GM19239 (cell line): ENCODE measurements around the gene CYB5RL.
"Not testable (repeated sequence)": the region's sequence is repeated elsewhere in the genome, so short reads cannot be mapped to it uniquely, and the experiment has no call there.

ENCODE experiments used
- DNase-seq: peaks from one replicate; pipeline ENCODE4 v3.0.0; 2011; ENCODE audit warnings: low spot score; ENCODE audit not compliant: insufficient read length
- FAIRE-seq: peaks from 2 replicates; lab custom pipeline; 2011; peaks lifted over from hg19 to GRCh38; lab: Jason Lieb, UNC

CYB5RL gene

DNA sequence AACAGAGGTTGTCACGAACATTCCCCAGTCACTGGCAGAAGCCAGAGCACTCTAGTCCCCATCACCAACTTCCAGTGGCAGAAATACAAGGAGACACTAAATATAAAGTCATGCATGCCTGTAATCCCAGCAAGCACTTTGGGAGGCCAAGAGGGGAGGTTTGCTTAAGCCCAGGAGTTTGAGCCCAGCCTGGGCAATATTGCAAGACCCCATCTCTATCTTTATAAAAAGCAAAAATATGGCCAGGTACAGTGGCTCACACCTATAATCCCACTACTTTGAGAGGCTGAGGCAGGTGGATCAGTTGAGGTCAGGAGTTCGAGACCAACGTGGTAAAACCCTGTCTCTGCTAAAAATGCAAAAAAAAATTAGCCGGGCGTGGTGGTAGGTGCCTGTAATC, 6.4 kb downstream of the CYB5RL start:
- FAIRE-seq = no peak

DNA sequence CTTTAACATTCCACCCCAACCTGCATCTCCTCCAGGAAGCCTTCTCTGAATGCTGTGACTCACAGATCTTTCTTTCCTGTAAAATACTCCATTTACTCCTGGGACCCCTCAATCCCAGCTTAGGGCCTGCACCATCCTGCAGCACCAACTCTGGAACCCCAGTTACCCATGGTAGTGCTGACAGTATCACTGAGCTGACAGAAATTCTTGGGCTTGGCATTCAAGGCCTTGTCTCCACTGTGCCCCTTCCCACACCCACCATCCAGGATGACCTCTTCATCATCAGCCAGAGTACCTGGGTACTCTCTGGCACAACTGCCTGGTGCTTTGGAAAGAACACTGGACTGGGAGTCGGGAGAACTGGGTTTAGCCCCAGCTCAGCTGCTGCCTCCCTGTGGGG, 8.3 kb downstream of the CYB5RL start:
- FAIRE-seq (no peak), DNase-seq (no peak)

More for the DNA sequence above, 6.4 kb downstream of the CYB5RL start:
- DNase-seq = no peak

DNA sequence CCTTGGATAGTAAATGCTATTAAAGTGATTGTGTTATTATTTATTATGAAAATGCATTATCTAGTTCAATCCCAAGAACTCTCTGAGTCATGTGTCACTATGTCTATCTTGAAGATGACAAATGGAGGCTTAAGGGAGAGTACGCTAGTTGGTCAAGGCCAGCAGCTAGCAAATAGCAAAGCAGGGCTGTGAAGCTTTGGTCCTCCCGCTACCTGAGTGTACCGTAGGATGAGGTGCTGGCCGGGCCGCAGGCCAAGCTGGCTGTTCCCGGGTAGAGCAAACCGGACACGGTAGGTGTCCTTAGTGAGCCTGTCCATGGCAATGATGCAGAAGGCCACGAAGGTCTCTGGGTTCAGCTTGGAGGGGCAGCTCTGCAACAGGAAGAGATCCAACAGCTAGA, 9.3 kb downstream of the CYB5RL start:
- DNase-seq (no peak), FAIRE-seq (no peak)

DNA sequence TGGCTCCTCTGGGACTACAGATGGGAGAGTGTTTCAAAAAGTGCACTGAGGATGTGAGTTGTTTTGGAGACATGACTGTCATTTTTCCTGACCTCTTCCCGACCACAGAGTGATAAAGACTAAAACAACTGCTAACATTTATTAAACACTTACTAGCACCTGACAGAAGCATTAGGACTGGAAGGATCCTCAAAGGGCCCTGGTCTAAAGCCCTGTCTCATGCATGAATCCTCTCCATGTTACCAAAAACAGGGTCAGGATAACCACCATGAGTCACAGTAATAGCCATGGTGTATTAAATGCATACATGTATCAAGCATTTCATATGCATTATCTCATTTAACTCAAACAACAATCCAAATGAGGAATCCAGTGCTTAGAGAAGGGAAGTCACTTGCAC, 11.5 kb downstream of the CYB5RL start:
- FAIRE-seq (no peak), DNase-seq (no peak)

- DNase-seq (no peak), FAIRE-seq (no peak)
Measured at GRCh38 chr1:54186056-54186455, 13.8 kb downstream of the CYB5RL start.

GRCh38 chr1:54180701-54181360, 19.0 kb downstream of the CYB5RL start:
- FAIRE-seq (no peak), DNase-seq (no peak)

DNA sequence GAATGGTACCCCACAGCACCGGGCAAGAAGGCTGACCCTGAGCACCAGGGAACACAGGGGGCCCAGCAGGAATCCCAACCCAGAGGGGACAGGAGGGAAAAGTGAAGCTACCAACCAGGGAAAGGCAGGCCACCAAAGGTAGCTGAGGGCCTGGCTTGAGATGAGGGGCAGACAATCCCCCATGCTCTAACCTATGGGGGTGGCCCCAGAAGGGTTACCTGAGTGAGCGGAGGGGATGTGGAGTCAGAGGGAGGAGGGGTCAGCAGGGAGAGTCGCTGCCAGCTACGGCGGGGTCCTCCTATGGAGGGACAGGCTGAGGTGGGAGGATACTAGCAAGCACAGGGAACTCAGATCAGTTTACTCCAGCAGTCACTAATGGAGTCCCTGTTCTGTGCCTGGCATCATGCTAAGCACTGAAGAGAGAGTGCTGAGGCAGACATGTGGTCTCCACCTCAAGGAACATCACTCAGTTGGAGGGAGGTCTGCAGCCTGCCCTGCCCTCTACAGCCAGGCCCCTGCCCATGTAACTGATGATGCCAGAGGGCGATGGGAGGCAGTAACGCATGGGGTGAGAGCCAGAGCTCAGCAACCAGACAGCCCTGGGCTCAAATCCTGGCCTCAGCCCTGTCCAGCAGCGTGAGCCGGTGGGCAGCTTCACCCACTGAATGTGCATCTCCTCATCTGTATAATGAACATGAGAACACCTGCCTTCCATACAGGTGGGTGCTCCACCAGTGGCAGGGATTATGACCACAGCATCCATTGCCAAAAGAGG, 21.3 kb downstream of the CYB5RL start:
- no peak for DNase-seq
- no peak for FAIRE-seq

GRCh38 chr1:54177726-54178125, 22.1 kb downstream of the CYB5RL start:
- FAIRE-seq = no peak
- no peak for DNase-seq

DNA sequence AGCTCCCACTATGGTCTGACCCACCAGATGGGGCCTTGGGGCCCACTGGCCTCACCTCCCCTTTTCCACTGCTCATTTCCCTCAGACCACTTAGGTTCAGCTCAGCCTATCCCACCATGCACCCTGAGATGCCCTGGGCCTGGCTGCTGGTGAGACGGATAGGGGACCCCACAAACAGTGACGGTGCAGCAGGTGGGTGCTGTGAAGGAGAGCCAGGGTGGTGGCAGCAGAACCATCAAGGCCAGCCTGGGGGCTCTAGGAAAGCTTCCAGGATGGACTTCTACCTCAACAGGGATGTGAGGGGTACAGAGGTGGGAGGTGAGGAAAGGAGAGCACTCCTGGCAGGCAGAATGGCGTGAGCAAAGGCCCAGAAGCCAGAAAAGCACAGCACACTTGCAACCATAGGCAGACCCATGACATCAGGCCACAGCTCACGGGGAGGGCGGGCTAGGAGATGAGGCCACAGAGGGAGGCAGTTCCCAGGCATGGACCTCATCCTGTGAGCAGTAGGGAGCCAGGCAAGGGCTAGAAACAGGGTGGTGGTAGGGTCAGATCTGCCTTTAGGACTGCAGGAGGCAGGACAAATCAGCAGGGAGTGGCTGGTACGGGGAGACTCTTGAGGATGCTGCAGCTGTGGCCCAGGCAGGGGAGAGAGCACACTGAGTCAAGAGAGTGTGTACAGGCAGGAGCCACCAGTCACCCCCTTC, 23.1 kb downstream of the CYB5RL start:
- DNase-seq = no peak
- no peak for FAIRE-seq

DNA sequence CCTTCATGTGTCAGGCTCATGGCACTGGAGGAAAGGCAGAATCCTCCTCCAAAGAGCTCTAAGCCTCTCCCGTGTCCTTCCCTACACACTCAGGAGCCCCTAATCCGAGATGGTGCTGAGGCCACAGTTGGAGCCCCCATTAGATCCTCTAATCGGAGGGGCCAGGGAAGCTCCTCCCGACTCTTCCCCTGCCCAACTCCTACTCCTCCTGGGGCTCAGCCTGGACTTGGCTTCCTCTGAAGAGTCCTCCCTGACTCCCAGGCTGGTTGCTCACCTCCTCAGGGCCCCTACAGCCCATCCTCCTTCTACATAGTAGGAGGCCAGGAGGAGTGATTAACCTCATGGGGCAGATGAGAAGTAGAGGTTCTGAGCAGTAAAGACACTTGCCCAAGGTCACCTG, 25.7 kb downstream of the CYB5RL start:
- DNase-seq = no peak
- FAIRE-seq = no peak

DNA sequence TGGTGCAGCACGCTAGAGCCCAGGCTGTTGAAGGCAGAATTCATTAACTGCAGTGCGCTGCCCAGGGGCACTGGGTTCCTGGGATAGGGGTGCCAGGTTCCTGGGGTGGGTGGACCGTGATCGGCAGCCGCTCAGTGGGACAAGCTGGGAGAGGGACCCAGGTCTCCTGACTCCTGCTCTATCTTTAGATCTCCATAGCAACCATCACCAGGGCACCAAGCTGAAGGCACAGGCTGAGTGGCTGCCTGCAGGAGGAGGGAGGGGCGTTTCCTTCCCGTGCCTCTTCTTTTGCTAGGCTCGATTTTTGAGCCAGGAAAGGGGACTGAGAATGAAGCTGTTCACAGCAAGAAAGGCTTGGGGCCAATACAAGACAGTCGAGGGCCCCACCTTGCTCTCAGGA, 26.1 kb downstream of the CYB5RL start:
- DNase-seq (no peak), FAIRE-seq (no peak)

GRCh38 chr1:54172614-54173599, 26.9 kb downstream of the CYB5RL start:
- DNase-seq (no peak), FAIRE-seq (no peak)

DNA sequence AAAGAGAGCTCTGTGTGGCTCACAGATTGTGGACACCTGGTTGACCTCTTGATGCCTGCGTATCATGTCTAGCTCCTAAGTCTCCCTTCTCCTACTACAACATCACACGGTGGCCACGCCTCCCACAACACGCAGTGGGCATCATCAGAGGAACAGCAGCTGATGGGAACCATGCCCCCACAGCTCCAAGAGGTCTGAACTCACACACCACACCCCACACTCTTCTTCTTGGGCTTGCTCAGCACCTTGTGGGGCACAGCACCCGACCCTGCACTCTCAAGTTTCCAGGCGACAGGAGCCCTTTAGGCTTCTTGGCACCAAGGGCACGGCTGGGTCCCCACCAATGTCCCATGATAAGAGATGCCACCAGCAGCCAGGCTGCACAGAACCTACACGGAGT, 28.2 kb downstream of the CYB5RL start:
- no peak for FAIRE-seq

DNA sequence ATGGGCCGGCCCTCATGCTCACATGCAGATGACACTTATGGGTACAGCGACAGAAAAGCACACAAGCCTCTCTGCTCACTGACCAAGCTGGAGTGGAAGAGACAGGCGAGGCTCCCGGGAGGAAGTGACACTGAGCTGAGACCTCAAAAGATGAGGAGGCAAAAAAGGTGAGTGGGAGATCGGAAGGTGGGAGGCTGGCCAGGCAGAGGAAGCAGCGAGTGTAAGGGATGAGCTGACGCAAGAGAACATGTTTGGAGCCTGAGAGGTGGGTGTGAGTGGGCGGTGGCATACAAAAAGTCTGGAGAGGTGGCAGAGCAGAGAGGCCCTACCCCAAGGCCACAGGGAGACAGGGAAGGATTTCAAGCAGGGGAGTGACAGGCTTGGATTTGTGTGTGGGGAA, 28.8 kb downstream of the CYB5RL start:
- DNase-seq (no peak), FAIRE-seq (no peak)

More for the DNA sequence above, 28.2 kb downstream of the CYB5RL start:
- DNase-seq = no peak

- no peak for FAIRE-seq
- DNase-seq = no peak
Measured at GRCh38 chr1:54169068-54169467, 30.8 kb downstream of the CYB5RL start.

DNA sequence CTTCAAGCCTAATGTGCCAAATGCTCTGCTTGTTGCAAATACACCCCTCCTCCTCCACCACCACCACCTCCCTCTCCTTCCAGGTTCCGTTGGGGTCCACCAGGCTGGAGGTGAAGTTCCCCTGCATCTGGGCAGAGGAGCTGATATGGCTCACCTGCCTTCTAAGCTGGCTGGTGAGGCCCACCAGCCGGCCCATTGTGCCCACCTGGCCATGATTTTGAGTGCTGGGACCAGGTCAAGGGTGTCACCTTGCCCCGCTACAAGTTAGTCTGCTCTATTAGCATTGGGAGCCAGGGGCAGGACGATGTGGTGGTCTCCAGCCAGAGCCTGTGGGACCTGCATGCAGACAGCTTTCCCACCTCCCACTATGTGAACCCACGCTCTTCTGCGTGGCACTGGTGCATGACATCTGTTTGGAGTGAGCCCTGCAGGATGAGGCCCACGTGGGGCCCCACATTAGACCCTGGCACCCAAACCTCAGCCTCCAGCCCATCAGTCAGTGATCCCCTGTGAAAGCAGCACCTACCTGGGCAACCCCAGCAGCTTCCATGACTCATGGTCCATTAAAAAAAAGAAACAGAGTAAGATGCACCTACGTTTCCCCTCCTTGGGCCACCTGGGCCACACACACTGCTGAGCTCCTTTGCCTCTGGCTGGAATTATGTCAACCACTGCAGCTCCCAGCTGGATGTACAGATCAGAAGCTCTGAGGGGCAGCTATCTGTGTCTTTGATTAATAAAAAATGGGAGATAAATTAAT, 31.4 kb downstream of the CYB5RL start:
- DNase-seq (no peak), FAIRE-seq (no peak)

DNA sequence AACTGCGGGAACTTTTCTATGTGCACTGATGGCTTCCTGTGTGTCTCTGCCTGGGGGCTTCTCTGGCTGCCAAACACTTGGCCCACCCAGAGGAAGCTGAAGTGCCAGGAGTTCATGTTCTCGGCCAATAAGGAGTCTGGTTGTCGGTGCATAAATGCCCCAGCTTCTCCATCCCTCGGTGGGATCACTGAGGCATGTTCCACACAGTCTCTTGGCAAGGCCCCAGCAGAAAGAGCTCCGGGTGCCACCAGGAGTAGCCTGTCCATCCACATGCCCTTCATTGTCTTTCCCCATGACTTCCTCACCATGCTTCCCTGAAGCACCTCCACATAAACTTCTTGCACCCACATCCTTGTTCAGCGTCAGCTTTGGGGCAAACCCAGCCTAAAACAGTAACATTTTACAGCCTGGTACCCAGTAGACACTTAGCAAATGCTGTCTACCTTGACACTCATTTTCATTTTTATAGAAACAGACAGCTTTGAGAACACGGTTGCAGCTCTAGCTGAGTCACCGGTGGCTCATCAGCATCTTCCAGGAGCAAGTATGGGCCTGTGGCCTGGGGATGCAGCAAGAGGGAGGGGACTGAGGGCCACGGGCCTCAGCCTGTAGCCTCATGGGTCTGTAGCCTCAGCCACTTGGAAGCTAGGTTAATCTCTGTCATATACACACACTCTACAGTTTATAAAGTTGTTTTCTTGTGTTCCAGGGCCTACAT, 32.2 kb downstream of the CYB5RL start:
- FAIRE-seq (no peak), DNase-seq (no peak)

- not testable (repeated sequence) for FAIRE-seq, DNase-seq
Measured at GRCh38 chr1:54166357-54166756, 33.5 kb downstream of the CYB5RL start.

GRCh38 chr1:54165146-54165545, 34.7 kb downstream of the CYB5RL start:
- FAIRE-seq (no peak), DNase-seq (no peak)
